A673 (cell line): ENCODE data around the gene NOL3. TPM values are rescaled to one million over a fixed set of nuclear protein-coding genes. Genes with fewer than 3 reads are reported as not detected.

ENCODE experiments used
- BruUV-seq: library from RNA; stranded (reverse); fragments of 400-500 nt; replicated peaks from 2 replicates; lab custom pipeline; 2021; lab: Mats Ljungman, UMichigan
- CTCF ChIA-PET: fragments of 300-600 bp; sonication (Branson Sonifier 250); formaldehyde crosslinking; loops from one replicate; lab custom pipeline; 2022; ENCODE audit warnings: antibody characterized with exemption; lab: Charles Lee
- POLR2A ChIA-PET: fragments of 300-600 bp; sonication (Branson Sonifier 250); formaldehyde crosslinking; loops from one replicate; lab custom pipeline; 2022; ENCODE audit warnings: antibody characterized with exemption; ENCODE audit not compliant: low non-redundant PET; lab: Charles Lee
- DNase-seq: peaks from one replicate; pipeline ENCODE4 v3.0.0-alpha.2; 2015; ENCODE audit warnings: low spot score
- H3K27ac ChIP-seq: fragments of 200-600 bp; sonication (generic); 2 replicates; pipeline ENCODE4 v1.5.1; 2016; ENCODE audit warnings: mixed run types, low read depth, mild to moderate bottlenecking, mixed read lengths, antibody characterized with exemption, low read length; ENCODE audit not compliant: poor library complexity, severe bottlenecking
- H3K27me3 ChIP-seq: fragments of 200-600 bp; sonication (generic); replicated peaks from 2 replicates; pipeline ENCODE4 v1.6.1; 2017; ENCODE audit warnings: mixed run types, low read depth, mild to moderate bottlenecking, mixed read lengths, antibody characterized with exemption, low read length; ENCODE audit not compliant: insufficient read depth, poor library complexity
- H3K36me3 ChIP-seq: fragments of 200-600 bp; sonication (generic); 2 replicates; pipeline ENCODE4 v1.6.1; 2016; ENCODE audit warnings: mixed run types, mild to moderate bottlenecking, mixed read lengths, antibody characterized with exemption, low read length; ENCODE audit not compliant: insufficient read depth, poor library complexity, severe bottlenecking
- H3K4me1 ChIP-seq: fragments of 200-600 bp; sonication (generic); 2 replicates; pipeline ENCODE4 v1.6.1; 2017; ENCODE audit warnings: mixed run types, mild to moderate bottlenecking, mixed read lengths, antibody characterized with exemption, low read length; ENCODE audit not compliant: insufficient read depth, poor library complexity, severe bottlenecking
- H3K4me3 ChIP-seq: fragments of 200-600 bp; sonication (generic); 2 replicates; pipeline ENCODE4 v1.5.1; 2016; ENCODE audit warnings: low read depth, mixed run types, mild to moderate bottlenecking, mixed read lengths, low read length; ENCODE audit not compliant: poor library complexity, severe bottlenecking
- H3K9me3 ChIP-seq: fragments of 200-600 bp; sonication (generic); 2 replicates; pipeline ENCODE4 v1.6.1; 2016; ENCODE audit warnings: mixed run types, low read depth, mild to moderate bottlenecking, mixed read lengths, antibody characterized with exemption, low read length; ENCODE audit not compliant: poor library complexity, severe bottlenecking
- EZH2 ChIP-seq: fragments of 200-600 bp; sonication (generic); IDR thresholded peaks from 2 replicates; pipeline ENCODE4 v1.6.1; 2017; ENCODE audit warnings: borderline replicate concordance, low read depth, mild to moderate bottlenecking, mixed read lengths, antibody characterized with exemption, low read length; ENCODE audit not compliant: poor library complexity, severe bottlenecking
- intact Hi-C: fragments of 100-400 bp; cut with micrococcal nuclease; formaldehyde crosslinking; loops from one replicate; pipeline ENCODE4 v1.10.0; 2022; ENCODE audit not compliant: unreplicated experiment
- total RNA-seq: library from RNA; stranded (reverse); gene quantifications from 2 replicates; pipeline ENCODE4 v1.2.3, GENCODE V29; 2021
- TF ChIP-seq, protein P1 (sequence below): fragments of 300-800, 200-600 bp; sonication (generic); conservative IDR thresholded peaks from 2 replicates; pipeline ENCODE4 v1.5.1; 2017; ENCODE audit warnings: low read depth, mild to moderate bottlenecking, antibody characterized with exemption, low read length, moderate library complexity, mixed read lengths

The NOL3 gene
- total RNA-seq, 1 experiment from 2014 or later = 15.3 TPM

GRCh38 chr16:67184995-67185650 lies 14.8 kb downstream of the NOL3 start:
- Histone ChIP-seq H3K4me3 (peak overlapping the region; percentile 68), H3K27ac (no peak overlapping the region)

GRCh38 chr16:67185651-67186134 lies 15.4 kb downstream of the NOL3 start:
- intact Hi-C loops = loop anchor here (1.0 kb wide), 1 partner anchor 208 kb away; no protein-coding TSS in a partner anchor
- Histone ChIP-seq H3K4me1 (peaks cover 14% of the 10 kb centered on the region), H3K36me3 (no peaks in the 10 kb centered on the region), H3K27ac (no peak overlapping the region), H3K27me3 (no peaks in the 10 kb centered on the region), H3K9me3 (no peaks in the 10 kb centered on the region), H3K4me3 (no peak overlapping the region)
- TF ChIP-seq, protein P1, sequence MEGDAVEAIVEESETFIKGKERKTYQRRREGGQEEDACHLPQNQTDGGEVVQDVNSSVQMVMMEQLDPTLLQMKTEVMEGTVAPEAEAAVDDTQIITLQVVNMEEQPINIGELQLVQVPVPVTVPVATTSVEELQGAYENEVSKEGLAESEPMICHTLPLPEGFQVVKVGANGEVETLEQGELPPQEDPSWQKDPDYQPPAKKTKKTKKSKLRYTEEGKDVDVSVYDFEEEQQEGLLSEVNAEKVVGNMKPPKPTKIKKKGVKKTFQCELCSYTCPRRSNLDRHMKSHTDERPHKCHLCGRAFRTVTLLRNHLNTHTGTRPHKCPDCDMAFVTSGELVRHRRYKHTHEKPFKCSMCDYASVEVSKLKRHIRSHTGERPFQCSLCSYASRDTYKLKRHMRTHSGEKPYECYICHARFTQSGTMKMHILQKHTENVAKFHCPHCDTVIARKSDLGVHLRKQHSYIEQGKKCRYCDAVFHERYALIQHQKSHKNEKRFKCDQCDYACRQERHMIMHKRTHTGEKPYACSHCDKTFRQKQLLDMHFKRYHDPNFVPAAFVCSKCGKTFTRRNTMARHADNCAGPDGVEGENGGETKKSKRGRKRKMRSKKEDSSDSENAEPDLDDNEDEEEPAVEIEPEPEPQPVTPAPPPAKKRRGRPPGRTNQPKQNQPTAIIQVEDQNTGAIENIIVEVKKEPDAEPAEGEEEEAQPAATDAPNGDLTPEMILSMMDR = peak; percentile 5; the same call in 1 of the 2 replicates
- no peak for TF ChIP-seq EZH2
- DNase-seq = no peak
- CTCF ChIA-PET = interaction anchor here (1.1 to 1.5 kb wide), 4 partner anchors 9 to 168 kb away, joined by 3 to 8 read pairs (median 6); partner anchors contain the start of gene NOL3
- BruUV-seq = no TSS peak
- POLR2A ChIA-PET = no interaction called here

More at GRCh38 chr16:67184995-67185650, 14.8 kb downstream of the NOL3 start:
- BruUV-seq = no TSS peak
- Histone ChIP-seq H3K4me1 (peaks cover 14% of the 10 kb centered on the region), H3K36me3 (no peaks in the 10 kb centered on the region), H3K9me3 (no peaks in the 10 kb centered on the region), H3K27me3 (no peaks in the 10 kb centered on the region)
- TF ChIP-seq, protein P1 = peak; percentile 88
- no peak for TF ChIP-seq EZH2
- ChIA-PET POLR2A (no interaction called here), CTCF (interaction anchor here (0.7 to 1.5 kb wide), 6 partner anchors 8 to 231 kb away, joined by 3 to 8 read pairs (median 4); partner anchors contain the start of gene NOL3)
- DNase-seq = peak; percentile 85
- intact Hi-C loops = loop anchor here (1.0 kb wide), 1 partner anchor 208 kb away; no protein-coding TSS in a partner anchor

GRCh38 chr16:67186550-67186950 lies 16.2 kb downstream of the NOL3 start:
- Histone ChIP-seq H3K9me3 (no peaks in the 10 kb centered on the region), H3K27me3 (no peaks in the 10 kb centered on the region), H3K36me3 (no peaks in the 10 kb centered on the region), H3K4me3 (no peak overlapping the region), H3K4me1 (peaks cover 16% of the 10 kb centered on the region), H3K27ac (no peak overlapping the region)
- BruUV-seq = no TSS peak
- TF ChIP-seq, protein P1 = no peak
- no peak for TF ChIP-seq EZH2
- intact Hi-C loops = no loop called here
- DNase-seq = no peak
- ChIA-PET CTCF (interaction anchor here (0.6 kb wide), 1 partner anchor 443 kb away, joined by 5 read pairs; no protein-coding TSS in a partner anchor), POLR2A (no interaction called here)
